SK-N-MC (cell line): Measurements from ENCODE around the gene NMNAT1.

Source experiments
- EZH2 ChIP-seq: fragments of 200-600 bp; sonication (generic); IDR thresholded peaks from one replicate; pipeline ENCODE4 v1.6.1; 2017; ENCODE audit warnings: antibody characterized with exemption
- POLR2AphosphoS5 ChIP-seq: IDR thresholded peaks from 2 replicates; pipeline ENCODE4 v1.6.1; 2012; ENCODE audit warnings: mild to moderate bottlenecking, low read depth, low read length, borderline replicate concordance

DNA sequence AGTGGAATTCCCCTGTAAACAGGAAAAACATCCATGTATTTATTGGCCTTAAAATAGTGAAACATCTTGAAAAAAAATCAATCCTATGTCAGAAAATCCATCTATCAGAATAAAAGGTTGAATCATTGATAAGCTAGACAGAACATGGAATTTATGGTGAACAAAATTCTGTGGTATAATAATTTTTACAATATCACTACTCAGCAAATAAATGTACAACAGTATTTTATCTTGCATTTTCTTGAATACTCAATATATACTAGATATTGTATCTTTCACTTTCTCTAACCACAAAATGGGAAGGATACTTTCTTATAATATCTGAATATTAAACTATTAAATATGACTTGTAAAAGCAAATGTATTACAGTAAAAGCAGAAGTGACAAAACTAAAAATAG, 83.8 kb downstream of the NMNAT1 start:
- TF ChIP-seq EZH2 = no peak
- TF ChIP-seq POLR2AphosphoS5 = no peak
